ENCODE measurements around the gene HHATL.

HHATL gene

GRCh38 chr3:42662037-42662812 is 40.4 kb downstream of the HHATL start:
- DNase-seq = no peak

DNA sequence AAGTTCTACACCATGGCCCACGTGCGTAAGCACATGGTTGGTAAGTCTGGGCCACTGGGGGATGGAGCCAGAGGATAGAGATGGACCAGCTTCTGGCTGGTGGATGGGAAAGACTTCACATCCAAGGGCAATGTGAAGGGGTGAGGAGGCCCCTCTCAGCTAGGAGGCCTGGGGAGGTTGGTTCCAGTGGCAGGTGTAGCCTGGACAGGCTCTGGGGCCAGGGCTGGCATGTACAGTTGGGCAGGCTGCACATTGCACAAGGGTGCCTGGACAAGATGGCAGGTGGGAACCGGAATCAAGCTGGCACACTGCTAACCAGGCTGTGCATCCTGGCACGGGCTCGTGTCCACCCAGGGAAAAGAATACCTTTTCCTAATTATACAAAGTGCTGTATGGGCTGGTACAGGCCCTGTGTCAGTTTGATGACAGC is 41.0 kb downstream of the HHATL start:
- DNase-seq = no peak

- DNase-seq = peak; percentile 9
Observed at GRCh38 chr3:42660898-42661297, 41.7 kb downstream of the HHATL start.

GRCh38 chr3:42660131-42660715 is 42.4 kb downstream of the HHATL start:
- DNase-seq = no peak

DNA sequence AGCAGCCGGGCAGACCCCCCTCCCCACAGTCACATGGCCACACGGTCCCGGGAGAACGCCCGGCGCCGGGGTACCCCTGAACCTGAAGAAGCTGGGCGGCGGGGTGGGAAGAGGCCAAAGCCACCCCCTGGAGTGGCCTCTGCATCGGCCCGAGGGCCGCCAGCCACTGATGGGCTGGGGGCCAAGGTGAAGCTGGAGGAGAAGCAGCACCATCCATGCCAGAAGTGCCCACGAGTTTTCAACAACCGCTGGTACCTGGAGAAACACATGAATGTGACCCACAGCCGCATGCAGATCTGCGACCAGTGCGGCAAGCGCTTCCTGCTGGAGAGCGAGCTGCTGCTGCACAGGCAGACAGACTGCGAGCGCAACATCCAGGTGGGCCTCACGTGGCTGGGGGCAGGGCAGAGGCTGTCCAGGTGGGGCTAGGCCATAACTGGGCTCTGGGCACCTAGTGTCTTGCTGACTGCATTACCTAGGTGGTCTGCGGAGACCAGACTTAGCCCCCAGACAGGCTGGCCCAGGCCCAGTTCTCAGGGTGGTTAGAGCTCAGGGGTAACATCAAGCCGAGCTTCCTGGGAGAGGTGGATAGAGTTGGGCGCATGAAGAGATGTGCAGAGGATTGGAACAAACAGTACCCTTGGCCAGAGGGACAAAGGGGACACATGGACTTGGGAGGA is 43.0 kb downstream of the HHATL start:
- DNase-seq = no peak

DNA sequence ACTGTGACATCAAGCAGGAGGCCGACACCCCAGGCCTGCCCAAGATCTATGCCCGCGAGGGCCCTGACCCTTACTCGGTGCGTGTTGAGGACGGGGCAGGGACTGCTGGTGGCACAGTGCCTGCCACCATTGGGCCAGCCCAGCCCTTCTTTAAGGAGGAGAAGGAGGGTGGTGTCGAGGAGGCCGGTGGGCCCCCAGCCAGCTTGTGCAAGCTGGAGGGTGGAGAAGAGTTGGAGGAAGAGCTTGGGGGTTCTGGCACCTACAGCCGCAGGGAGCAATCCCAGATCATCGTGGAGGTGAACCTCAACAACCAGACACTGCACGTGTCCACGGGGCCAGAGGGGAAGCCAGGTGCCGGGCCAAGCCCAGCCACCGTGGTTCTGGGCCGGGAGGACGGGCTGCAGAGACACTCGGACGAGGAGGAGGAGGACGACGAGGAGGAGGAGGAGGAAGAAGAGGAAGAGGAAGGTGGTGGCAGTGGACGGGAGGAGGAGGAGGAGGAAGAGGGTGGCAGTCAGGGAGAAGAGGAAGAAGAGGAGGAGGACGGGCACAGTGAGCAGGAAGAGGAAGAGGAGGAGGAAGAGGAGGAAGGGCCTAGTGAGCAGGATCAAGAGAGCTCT is 43.7 kb downstream of the HHATL start:
- DNase-seq = no peak

DNA sequence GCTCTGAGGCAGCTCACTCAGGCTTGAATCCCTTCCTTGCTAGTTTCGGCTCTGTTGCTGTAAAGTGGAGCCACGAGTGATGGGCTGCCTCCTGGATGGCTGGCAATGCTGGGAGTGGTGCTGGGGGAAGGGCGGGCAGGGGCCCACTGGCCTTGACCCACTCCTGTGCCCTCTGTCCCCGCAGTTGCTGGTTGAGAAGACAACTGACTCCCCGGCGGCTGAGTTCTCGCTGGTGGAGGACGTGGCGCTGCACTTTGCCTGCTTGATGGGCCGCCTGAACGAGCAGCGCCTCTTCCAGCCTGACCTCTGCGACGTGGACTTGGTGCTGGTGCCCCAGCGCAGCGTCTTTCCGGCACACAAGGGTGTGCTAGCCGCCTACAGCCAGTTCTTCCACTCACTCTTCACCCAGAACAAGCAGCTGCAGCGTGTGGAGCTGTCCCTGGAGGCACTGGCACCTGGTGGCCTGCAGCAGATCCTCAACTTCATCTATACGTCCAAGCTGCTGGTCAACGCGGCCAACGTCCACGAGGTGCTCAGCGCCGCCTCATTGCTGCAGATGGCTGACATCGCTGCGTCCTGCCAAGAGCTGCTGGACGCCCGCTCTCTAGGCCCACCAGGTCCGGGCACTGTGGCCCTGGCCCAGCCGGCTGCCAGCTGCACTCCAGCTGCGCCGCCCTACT is 44.4 kb downstream of the HHATL start:
- no peak for DNase-seq

DNA sequence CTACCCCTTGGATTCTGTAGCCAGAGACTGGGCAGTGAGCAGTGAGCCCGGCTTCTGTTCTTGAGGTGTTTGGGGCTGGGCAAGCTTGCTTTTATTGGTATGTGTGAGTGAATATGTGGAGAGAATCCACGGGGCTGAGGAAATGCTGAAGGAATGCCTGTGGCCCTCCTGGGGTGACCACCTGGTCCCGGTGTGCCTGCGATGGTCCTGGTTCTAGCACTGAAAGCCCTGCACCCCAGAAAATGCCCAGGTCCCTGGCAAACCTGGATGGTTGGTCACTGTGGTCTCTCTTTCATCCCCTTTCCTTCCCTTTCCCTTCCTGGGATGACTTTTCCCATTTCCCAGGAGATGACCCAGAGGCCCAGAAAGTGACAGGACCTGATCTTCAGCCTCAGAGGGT is 44.9 kb downstream of the HHATL start:
- no peak for DNase-seq

DNA sequence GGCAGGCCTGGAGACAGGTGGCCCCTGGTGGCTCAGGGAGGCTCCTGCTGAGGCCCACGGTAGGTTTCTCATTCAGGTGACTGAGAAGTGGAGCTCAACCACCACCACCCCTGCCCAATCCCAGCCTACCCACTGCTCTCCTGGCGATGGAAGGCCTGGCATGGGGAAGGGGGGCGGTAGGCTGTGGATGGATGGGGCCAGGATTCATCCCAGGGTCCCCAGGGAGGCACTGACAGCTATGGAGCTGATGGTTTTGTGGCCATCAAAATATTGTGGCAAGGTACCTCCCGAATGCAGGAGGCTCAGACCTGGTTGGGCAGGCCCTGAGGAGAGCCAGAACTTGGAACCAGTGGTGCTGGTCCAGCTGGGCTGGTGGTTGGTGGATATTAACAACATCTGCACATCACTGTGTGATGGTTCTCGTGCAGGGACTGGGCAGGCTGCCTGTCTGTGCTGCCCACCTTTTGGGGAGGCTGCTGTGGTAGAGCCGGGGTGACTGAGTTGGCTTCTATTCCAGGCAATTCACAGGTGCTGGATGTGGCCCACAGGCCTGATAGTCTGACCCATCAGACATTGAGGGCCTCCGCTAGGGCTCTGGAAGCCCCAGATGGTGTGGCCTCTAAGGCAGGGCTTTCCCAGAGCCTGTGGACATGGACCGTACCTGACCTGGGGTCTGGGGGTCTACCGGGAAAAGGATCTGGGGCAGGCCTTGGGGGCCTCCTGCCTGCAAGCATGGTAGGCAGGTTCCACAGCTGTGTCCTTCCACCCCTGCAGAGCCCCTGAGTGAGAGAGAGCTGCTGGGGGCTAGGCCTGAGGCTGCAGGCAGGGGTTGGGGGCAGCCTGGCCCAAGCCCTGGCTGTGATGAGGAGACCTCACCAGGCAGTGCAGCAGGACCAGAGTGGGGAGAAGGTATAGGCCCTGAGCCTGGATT is 45.7 kb downstream of the HHATL start:
- DNase-seq = no peak

DNA sequence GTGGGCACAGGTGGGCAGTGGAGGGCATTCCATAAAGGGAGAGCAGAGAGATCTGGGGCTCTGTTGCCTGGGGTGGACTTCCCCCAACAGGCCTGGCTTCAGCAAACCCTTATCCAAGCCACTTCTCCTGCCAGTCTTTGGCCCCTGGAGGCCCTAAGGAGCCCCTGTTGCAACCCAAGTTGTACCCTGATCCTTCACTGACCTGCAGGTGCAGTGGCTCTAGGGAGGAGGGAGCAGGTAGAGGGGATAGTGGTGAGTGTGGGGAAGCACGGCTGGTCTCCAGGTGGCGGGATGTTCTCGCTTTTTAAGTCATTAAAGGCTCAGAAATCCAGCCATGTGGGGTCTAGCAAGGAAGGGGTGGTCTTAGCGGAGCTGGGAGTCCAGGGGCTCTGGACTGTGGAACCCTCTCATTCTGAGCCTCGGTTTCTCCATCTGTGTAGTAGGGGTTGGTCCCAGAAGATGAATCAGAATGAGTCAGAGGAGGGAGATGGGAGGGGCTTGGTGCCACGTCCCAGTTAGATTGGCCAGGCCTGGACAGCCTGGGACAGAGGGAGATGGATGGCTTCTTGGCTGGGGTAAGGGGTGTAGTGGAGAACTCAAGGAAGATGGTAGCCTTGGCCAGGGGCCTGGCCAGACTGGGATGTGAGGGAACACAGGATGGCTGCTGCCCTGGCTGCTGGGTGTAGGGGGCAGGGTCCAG is 46.5 kb downstream of the HHATL start:
- DNase-seq = no peak

DNA sequence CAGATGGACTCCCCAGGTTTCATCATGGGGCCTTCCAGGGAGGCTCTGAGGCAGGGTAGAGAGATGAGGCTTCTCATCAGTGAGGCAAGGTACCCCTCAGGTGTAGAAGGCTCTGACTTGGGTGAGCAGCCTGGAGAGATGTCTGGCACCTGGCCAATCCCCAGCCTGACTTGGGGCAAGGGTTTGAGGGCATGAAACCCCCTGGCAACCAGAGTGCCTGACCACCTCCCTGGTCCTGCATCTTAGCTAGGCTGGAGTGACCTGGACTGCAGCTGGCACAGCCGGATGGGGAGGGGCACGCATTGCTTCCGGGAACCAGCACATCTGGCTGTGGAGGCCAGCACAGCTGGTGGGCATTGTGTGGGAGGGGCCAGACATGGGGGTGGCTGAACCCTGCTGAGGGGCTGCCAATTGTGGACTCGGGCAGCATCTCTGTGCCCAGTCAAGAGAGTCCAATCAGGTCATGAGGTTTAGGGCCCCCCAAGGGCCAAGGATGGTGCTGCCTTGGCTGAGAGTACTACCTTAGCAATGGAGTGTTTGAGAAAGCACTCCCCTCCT is 47.2 kb downstream of the HHATL start:
- no peak for DNase-seq

DNA sequence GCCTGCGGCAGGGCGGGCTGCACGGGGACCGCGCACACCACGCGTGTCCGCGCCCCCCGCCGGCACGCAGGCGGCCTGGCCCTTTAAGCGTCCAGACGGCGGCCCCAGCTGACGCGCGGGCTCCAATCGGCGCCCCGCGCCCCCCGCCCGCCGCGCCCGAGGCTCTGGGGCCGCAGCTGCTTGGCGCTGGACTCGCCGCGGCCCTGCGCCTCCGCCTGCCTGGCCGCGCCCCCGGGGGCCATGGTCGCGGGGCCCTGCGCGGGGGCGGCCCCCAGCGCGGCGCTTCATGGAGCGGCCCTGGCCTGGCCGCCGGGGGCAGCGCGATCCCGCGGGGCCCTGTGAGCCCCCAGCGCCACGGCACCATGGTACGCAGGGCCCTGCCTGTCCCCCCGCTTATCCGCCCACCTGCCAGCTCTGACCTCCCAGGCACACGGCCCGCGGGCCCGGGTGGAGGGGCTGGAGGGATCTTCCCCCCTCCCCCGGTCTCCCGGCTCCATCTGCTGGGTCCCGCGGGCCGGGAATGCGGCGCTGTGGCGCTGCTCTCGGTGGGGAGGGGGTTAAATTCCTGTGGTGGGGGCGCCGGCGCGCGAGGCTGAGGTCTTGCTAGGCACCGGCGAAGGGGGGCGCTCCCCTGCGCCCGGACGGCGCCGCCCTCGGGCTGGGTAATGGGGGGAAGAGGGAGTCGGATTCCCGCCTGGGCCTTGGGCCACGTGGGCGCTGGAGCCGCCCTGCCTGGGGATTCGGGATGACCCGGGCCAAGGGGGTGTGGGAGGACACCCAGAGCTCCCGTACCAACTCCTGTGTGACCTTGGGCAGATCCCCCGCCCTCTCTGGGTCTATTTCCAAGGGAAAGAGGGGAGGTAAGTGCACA is 48.0 kb downstream of the HHATL start:
- peak; percentile 2 for DNase-seq

DNA sequence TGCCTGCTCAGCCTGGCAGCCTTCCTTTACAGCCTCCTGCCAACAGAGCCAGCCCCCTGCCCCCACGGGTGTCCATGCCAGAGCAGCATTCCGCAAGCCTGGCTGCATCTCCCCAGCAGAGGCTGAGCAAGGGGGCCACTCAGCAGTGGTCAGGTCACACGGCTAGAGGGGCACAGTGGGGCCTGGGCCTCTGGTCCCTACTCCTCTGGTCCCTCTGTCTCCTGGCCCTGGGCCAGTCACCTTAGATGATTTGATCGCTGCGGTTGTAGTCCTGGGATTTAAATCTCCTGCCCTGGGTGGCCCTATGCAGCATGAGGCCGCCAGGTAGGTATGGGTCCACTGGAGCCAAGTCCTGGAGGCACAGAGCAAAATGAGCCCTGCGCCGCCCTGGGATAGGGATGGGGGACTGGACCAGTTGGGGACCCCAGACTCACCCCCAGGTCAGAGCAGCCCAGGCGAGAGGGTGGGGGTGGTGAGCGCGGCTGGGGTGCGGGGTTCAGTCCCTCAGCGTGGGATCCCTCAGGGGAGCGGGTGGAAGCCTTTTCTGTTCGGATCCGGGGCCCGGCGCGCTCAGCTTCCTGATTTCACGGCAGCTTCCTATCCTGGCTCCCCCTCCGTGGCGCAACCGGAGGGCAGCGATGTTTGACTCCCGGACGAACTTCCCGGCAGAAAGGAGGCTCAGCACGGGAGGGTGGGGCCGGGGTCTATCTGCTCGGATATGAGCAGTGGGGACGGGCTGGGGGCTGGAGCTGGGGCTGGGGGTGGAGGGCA is 48.9 kb downstream of the HHATL start, which contains the start of gene ZBTB47:
Gene ZBTB47, plus strand, starts transcription at position 138 of the 771 bp plus-strand sequence. CDS start 4,659 bp downstream, outside the sequence.
- DNase-seq = no peak

- no peak for DNase-seq
Observed at GRCh38 chr3:42653303-42653559, 49.4 kb downstream of the HHATL start.

- DNase-seq = no peak
Observed at GRCh38 chr3:42652611-42653302, 49.8 kb downstream of the HHATL start.

DNA sequence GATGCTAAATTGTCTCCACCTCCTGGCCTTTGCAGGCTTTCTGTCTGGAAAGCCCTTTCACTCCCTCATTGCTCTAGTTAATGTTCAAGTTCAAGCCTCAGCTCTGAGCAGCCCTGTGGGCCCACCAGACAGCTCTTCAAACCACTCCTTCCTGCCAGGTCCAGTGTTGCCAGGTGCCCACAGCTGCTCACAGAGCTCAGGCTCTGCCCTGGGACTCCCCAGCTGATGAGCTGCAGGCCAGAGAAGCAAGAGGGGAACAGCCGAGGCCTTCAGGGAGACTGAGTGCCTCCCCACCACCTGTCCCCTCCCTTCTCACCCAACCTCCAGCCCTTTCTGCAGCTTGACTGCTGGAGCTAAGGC is 50.4 kb downstream of the HHATL start:
- no peak for DNase-seq

GRCh38 chr3:42651248-42652091 is 51.1 kb downstream of the HHATL start:
- no peak for DNase-seq

DNA sequence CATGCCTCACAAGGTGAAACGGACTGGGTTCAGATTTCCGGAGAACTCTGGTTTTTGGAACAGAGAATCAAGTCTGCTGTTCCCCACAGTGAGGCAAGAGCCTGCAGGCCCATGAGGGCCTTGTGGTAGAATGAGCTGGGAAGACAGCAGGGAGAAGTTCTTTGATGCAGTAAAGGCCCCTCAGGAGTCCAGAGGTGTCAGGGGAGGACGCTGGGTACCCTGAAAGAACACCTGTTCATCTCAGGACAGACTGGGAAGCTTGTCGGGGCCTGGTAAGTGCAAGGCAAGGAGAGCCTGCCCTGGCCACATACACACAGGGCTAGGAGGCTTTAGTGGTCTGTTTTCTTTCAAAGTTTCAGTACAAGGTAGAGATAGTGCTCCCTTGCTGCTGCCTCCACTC is 52.8 kb downstream of the HHATL start:
- DNase-seq = no peak
